ENCODE results near the gene MTA1. TPM values are rescaled to one million over a fixed set of nuclear protein-coding genes. Genes with fewer than 3 reads are reported as not detected.

Gene MTA1
- total RNA-seq, 1 donor = 52.7 TPM

GRCh38 chr14:105415481-105416428 lies 3.9 kb upstream of the MTA1 start:
- H3K4me3 ChIP-seq (ENCODE audit: low read depth, low read length) = peak overlapping the region; percentile 45
- TF ChIP-seq CTCF (IDR thresholded peaks at IDR 0.05; ENCODE audit: insufficient read depth, low read depth, low read length) = no peak
- DNase-seq (ENCODE audit: low read depth) = no peak

- DNase-seq (ENCODE audit: low read depth) = no peak
- TF ChIP-seq CTCF (IDR thresholded peaks at IDR 0.05; ENCODE audit: insufficient read depth, low read depth, low read length) = no peak
- no peak overlapping the region for H3K4me3 ChIP-seq (ENCODE audit: low read depth, low read length)
Measured at GRCh38 chr14:105416671-105417070, 3.0 kb upstream of the MTA1 start.

GRCh38 chr14:105417690-105418121 lies 1.9 kb upstream of the MTA1 start:
- no peak for DNase-seq (ENCODE audit: low read depth)
- TF ChIP-seq CTCF (IDR thresholded peaks at IDR 0.05; ENCODE audit: insufficient read depth, low read depth, low read length) = no peak
- H3K4me3 ChIP-seq (ENCODE audit: low read depth, low read length) = no peak overlapping the region

GRCh38 chr14:105418269-105419194 lies 1.1 kb upstream of the MTA1 start:
- peak overlapping the region; percentile 74 for H3K4me3 ChIP-seq (ENCODE audit: low read depth, low read length)
- no peak for TF ChIP-seq CTCF (IDR thresholded peaks at IDR 0.05; ENCODE audit: insufficient read depth, low read depth, low read length)
- DNase-seq (ENCODE audit: low read depth) = no peak

GRCh38 chr14:105420101-105420973 lies 710 bp downstream of the MTA1 start:
- no peak for TF ChIP-seq CTCF (IDR thresholded peaks at IDR 0.05; ENCODE audit: insufficient read depth, low read depth, low read length)
- no peak for DNase-seq (ENCODE audit: low read depth)

More at GRCh38 chr14:105420101-105420973, 710 bp downstream of the MTA1 start:
- peak overlapping the region; percentile 79 for H3K4me3 ChIP-seq (ENCODE audit: low read depth, low read length)
